HL-60 (cell line): ENCODE data around the gene ACKR2.

Experiments used
- CTCF ChIP-seq: IDR thresholded peaks from one replicate; pipeline ENCODE4 v1.5.1; 2011; ENCODE audit warnings: low read length, control low read depth, inconsistent platforms; ENCODE audit not compliant: insufficient read depth
- GABPA ChIP-seq: IDR thresholded peaks from 2 replicates; pipeline ENCODE4 v1.6.1; 2012; ENCODE audit warnings: low read depth
- POLR2AphosphoS5 ChIP-seq: IDR thresholded peaks from 2 replicates; pipeline ENCODE4 v1.6.1; 2012; ENCODE audit warnings: low read depth
- REST ChIP-seq: IDR thresholded peaks from 2 replicates; pipeline ENCODE4 v1.6.1; 2012; ENCODE audit warnings: low read depth; ENCODE audit not compliant: insufficient replicate concordance
- SPI1 ChIP-seq: IDR thresholded peaks from 2 replicates; pipeline ENCODE4 v1.6.1; 2012; ENCODE audit warnings: low read depth, mild to moderate bottlenecking, borderline replicate concordance

DNA sequence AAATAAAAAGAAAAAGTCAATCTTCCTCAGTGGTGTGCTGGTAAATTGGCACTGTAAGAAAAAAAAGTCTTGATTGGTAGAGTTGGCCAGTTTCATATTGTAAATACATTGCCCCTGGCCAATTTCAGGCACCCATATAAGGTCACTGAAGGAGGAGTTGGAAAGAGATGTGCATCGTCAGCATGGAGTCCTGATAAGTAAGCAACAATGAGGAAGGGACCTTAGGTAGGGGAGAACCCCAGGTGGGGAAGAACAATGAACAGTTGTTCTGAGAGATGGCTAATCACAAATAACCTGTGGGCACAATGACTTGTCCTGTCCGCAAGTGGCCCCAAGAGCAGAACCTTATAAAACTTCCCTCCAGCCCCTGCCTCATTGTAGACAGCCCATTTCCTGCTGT lies 75.1 kb downstream of the ACKR2 start:
- no peak for TF ChIP-seq CTCF
- no peak for TF ChIP-seq POLR2AphosphoS5
- no peak for TF ChIP-seq REST
- TF ChIP-seq GABPA: no peak
- TF ChIP-seq SPI1: no peak
